ENCODE measurements around the gene PTPN2.
"Not testable (repeated sequence)": the region's sequence is repeated elsewhere in the genome, so short reads cannot be mapped to it uniquely, and the experiment has no call there.

The PTPN2 gene

GRCh38 chr18:12825230-12825629 lies 58.8 kb downstream of the PTPN2 start:
- no peak for DNase-seq (ENCODE audit: low read depth)

GRCh38 chr18:12823892-12824291 lies 60.1 kb downstream of the PTPN2 start:
- DNase-seq (ENCODE audit: low read depth), result no peak

GRCh38 chr18:12821408-12821807 lies 62.6 kb downstream of the PTPN2 start:
- DNase-seq (ENCODE audit: low read depth), result no peak

GRCh38 chr18:12820506-12820905 lies 63.5 kb downstream of the PTPN2 start:
- no peak for DNase-seq (ENCODE audit: low read depth)

- DNase-seq (ENCODE audit: low read depth), result no peak
Observed at GRCh38 chr18:12819841-12820240, 64.2 kb downstream of the PTPN2 start.

- no peak for DNase-seq (ENCODE audit: low read depth)
Observed at GRCh38 chr18:12819322-12819721, 64.7 kb downstream of the PTPN2 start.

GRCh38 chr18:12818243-12818642 lies 65.8 kb downstream of the PTPN2 start:
- DNase-seq (ENCODE audit: low read depth), result no peak

- DNase-seq (ENCODE audit: low read depth), result no peak
Observed at GRCh38 chr18:12816451-12816850, 67.6 kb downstream of the PTPN2 start.

- DNase-seq (ENCODE audit: low read depth), result no peak
Observed at GRCh38 chr18:12811191-12811950, 72.7 kb downstream of the PTPN2 start.

- no peak for DNase-seq (ENCODE audit: low read depth)
Observed at GRCh38 chr18:12803069-12803936, 80.7 kb downstream of the PTPN2 start.

- no peak for DNase-seq (ENCODE audit: low read depth)
Observed at GRCh38 chr18:12802538-12802937, 81.5 kb downstream of the PTPN2 start.

GRCh38 chr18:12796448-12796847 lies 87.6 kb downstream of the PTPN2 start:
- no peak for DNase-seq (ENCODE audit: low read depth)

- DNase-seq (ENCODE audit: low read depth), result no peak
Observed at GRCh38 chr18:12791610-12792009, 92.4 kb downstream of the PTPN2 start.

GRCh38 chr18:12786669-12787068 lies 97.4 kb downstream of the PTPN2 start:
- DNase-seq (ENCODE audit: low read depth), result no peak

GRCh38 chr18:12783524-12783923 lies 100.5 kb downstream of the PTPN2 start:
- DNase-seq (ENCODE audit: low read depth), result no peak

GRCh38 chr18:12782521-12782920 lies 101.5 kb downstream of the PTPN2 start:
- no peak for DNase-seq (ENCODE audit: low read depth)

- DNase-seq (ENCODE audit: low read depth), result no peak
Observed at GRCh38 chr18:12779456-12779855, 104.6 kb downstream of the PTPN2 start.

- DNase-seq (ENCODE audit: low read depth), result no peak
Observed at GRCh38 chr18:12779043-12779442, 105.0 kb downstream of the PTPN2 start.

GRCh38 chr18:12777500-12777944 lies 106.5 kb downstream of the PTPN2 start:
- DNase-seq (ENCODE audit: low read depth), result no peak

GRCh38 chr18:12776821-12777471 lies 107.1 kb downstream of the PTPN2 start:
- DNase-seq (ENCODE audit: low read depth), result no peak

- not testable (repeated sequence) for DNase-seq (ENCODE audit: low read depth)
Observed at GRCh38 chr18:12776415-12776814, 107.6 kb downstream of the PTPN2 start.

- no peak for DNase-seq (ENCODE audit: low read depth)
Observed at GRCh38 chr18:12774982-12775381, 109.1 kb downstream of the PTPN2 start.

GRCh38 chr18:12773369-12773768 lies 110.7 kb downstream of the PTPN2 start:
- no peak for DNase-seq (ENCODE audit: low read depth)

All from stimulated activated CD4-positive, alpha-beta T cell treated with anti-CD3 and anti-CD28 coated beads, Interleukin-2, amount 100 ng/mL, for 4 hours (primary cell).